RWPE2 (cell line): ENCODE data around the gene ZBTB20.

Source experiments
- ATAC-seq: fragments of 200-7000 bp; cut with Tn5 transposase; 3 replicates; pipeline ENCODE4 v1.9.1; 2021; ENCODE audit warnings: low read depth
- DNase-seq: peaks from one replicate; pipeline ENCODE4 v3.0.0-alpha.2; 2020; ENCODE audit warnings: low spot score
- H3K27ac ChIP-seq: fragments of 450-650 bp; 2 replicates; pipeline ENCODE4 v1.5.1; 2017; ENCODE audit warnings: mild to moderate bottlenecking; ENCODE audit not compliant: poor library complexity, severe bottlenecking
- H3K27me3 ChIP-seq: fragments of 250-450 bp; sonication (Bioruptor Pico); 2 replicates; pipeline ENCODE4 v1.5.1; 2021; ENCODE audit warnings: mild to moderate bottlenecking, moderate library complexity; ENCODE audit not compliant: insufficient read depth, poor library complexity, severe bottlenecking
- H3K36me3 ChIP-seq: fragments of 250-450 bp; sonication (Bioruptor Pico); 2 replicates; pipeline ENCODE4 v1.5.1; 2020; ENCODE audit warnings: low read depth, mild to moderate bottlenecking, moderate library complexity
- H3K4me1 ChIP-seq: fragments of 250-450 bp; sonication (Bioruptor Pico); 2 replicates; pipeline ENCODE4 v1.5.1; 2021; ENCODE audit warnings: mild to moderate bottlenecking, moderate library complexity; ENCODE audit not compliant: insufficient read depth, poor library complexity, severe bottlenecking
- H3K4me3 ChIP-seq: fragments of 250-450 bp; sonication (Bioruptor Pico); 2 replicates; pipeline ENCODE4 v1.5.1; 2021; ENCODE audit warnings: mild to moderate bottlenecking, moderate library complexity; ENCODE audit not compliant: severe bottlenecking
- H3K9me3 ChIP-seq: fragments of 250-450 bp; sonication (Bioruptor Pico); 2 replicates; pipeline ENCODE4 v1.5.1; 2021; ENCODE audit warnings: mild to moderate bottlenecking, moderate library complexity; ENCODE audit not compliant: severe bottlenecking
- TF ChIP-seq, protein P1 (sequence below): fragments of 450-650 bp; IDR thresholded peaks from one replicate; pipeline ENCODE4 v1.5.1; 2017; ENCODE audit warnings: mild to moderate bottlenecking, moderate library complexity; ENCODE audit not compliant: poor library complexity, severe bottlenecking

The ZBTB20 gene

DNA sequence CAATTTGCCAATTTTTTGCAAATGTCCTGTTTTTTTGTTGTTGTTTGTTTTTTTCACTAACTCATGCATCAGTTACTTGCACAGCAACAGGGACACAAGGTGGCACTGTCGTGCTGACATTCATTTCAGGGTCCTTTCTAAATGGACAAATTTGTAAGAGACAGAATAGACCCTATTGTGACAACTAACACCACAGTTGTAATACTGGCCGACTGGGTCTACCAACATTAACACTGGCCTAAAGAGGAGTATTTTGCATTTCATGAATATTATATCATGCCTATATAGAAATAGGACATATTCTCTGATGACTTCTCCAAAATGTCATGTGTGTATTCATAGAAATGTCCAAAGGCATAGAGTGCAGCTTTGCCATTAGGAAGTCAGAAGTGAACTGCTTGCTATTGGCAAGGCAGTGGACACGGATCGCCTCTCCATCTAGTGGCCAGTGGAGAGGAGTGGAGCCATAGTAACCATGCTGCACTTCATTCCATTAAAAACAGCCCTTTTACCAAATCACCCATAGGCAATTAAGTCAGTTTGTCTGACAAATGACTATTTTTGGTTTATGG, 54.8 kb downstream of the ZBTB20 start:
- ATAC-seq (peak; percentile 91), DNase-seq (no peak)
- TF ChIP-seq, protein P1, sequence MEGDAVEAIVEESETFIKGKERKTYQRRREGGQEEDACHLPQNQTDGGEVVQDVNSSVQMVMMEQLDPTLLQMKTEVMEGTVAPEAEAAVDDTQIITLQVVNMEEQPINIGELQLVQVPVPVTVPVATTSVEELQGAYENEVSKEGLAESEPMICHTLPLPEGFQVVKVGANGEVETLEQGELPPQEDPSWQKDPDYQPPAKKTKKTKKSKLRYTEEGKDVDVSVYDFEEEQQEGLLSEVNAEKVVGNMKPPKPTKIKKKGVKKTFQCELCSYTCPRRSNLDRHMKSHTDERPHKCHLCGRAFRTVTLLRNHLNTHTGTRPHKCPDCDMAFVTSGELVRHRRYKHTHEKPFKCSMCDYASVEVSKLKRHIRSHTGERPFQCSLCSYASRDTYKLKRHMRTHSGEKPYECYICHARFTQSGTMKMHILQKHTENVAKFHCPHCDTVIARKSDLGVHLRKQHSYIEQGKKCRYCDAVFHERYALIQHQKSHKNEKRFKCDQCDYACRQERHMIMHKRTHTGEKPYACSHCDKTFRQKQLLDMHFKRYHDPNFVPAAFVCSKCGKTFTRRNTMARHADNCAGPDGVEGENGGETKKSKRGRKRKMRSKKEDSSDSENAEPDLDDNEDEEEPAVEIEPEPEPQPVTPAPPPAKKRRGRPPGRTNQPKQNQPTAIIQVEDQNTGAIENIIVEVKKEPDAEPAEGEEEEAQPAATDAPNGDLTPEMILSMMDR, result peak; percentile 73
- Histone ChIP-seq H3K27ac (no peak overlapping the region), H3K27me3 (no peaks in the 10 kb centered on the region), H3K9me3 (no peaks in the 10 kb centered on the region), H3K36me3 (no peaks in the 10 kb centered on the region), H3K4me3 (no peak overlapping the region), H3K4me1 (no peaks in the 10 kb centered on the region)

DNA sequence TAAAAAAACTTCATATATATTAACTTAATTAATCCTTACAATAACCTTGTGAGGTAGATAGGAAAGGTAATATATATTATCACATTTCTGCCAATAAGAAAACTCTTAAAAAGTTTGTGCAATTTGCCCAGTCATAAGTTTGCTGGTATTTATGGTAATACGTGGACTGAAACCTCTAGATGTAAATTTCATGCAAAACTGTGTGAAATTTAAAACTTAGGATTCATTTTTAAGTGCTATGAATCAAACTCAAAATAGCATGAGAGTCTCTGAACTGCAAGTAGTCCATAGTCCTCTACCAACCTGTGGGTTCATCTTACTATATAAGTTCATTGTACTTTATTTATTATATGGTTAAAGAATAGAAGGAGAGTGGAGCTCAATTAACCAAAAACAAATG, 56.4 kb downstream of the ZBTB20 start:
- Histone ChIP-seq H3K27ac (no peak overlapping the region), H3K36me3 (no peaks in the 10 kb centered on the region), H3K4me1 (no peaks in the 10 kb centered on the region), H3K27me3 (no peaks in the 10 kb centered on the region), H3K4me3 (no peak overlapping the region), H3K9me3 (no peaks in the 10 kb centered on the region)
- DNase-seq (no peak), ATAC-seq (no peak)
- TF ChIP-seq, protein P1, result no peak

DNA sequence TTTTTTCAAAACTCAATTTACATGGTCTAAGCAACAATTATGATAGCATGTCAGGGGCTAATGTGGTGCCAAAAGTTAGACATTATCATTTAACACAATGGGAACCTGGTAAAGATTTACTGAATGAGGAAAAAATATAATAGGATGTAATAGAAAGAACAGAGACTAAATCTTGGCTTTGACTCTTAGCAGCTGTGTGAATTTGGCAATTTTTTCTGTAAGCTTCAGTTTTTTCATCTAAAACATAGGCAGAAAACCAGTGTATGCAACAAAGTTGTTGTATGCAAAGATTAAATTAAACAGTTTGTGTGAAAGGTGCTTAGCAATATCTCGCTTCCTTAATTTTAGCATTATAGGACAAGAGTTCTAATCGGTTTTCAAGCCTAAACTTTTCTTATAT, 57.6 kb downstream of the ZBTB20 start:
- Histone ChIP-seq H3K9me3 (no peaks in the 10 kb centered on the region), H3K4me3 (no peak overlapping the region), H3K36me3 (no peaks in the 10 kb centered on the region), H3K4me1 (no peaks in the 10 kb centered on the region), H3K27me3 (no peaks in the 10 kb centered on the region), H3K27ac (no peak overlapping the region)
- TF ChIP-seq, protein P1, result no peak
- DNase-seq, result no peak
- no peak for ATAC-seq

DNA sequence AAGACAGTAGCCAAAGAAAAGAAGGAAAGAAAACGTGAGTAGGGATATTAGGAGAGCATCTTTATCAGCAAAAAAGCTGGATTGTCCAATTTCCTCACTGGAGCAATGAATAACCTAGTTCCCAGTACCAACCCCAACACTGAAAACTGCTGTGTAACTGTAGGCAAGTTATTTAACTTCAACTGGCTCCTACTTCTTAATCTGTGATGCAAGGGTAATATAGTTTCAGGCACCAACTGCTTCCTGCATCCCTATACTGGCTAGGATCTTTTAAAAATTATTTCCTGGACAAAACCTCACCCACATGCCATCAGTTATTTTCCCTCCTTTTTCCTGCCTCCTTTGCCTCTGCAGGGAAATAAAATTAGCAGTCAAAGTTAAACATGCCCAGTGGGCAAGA, 59.6 kb downstream of the ZBTB20 start:
- H3K9me3 ChIP-seq, result no peaks in the 10 kb centered on the region
- DNase-seq, result no peak
- no peaks in the 10 kb centered on the region for H3K4me1 ChIP-seq
- no peak overlapping the region for H3K4me3 ChIP-seq
- TF ChIP-seq, protein P1, result no peak
- no peak overlapping the region for H3K27ac ChIP-seq
- no peaks in the 10 kb centered on the region for H3K36me3 ChIP-seq
- H3K27me3 ChIP-seq, result no peaks in the 10 kb centered on the region
- no peak for ATAC-seq

- H3K4me1 ChIP-seq, result no peaks in the 10 kb centered on the region
- TF ChIP-seq, protein P1, result no peak
- H3K9me3 ChIP-seq, result no peaks in the 10 kb centered on the region
- no peak overlapping the region for H3K4me3 ChIP-seq
- H3K36me3 ChIP-seq, result no peaks in the 10 kb centered on the region
- no peak overlapping the region for H3K27ac ChIP-seq
- no peaks in the 10 kb centered on the region for H3K27me3 ChIP-seq
- no peak for DNase-seq
- no peak for ATAC-seq
Observed at GRCh38 chr3:115086344-115086743, 60.7 kb downstream of the ZBTB20 start.
